Ectodermal cell (in vitro differentiated cells): Measurements from ENCODE around the gene PACS1.
A peak's percentile ranks its signal among the peaks of the same experiment; 100 is the strongest.

ENCODE experiments used
- H3K27ac ChIP-seq: 2 replicates; pipeline ENCODE4 v1.7.0; 2013; ENCODE audit warnings: mild to moderate bottlenecking, low read depth, low read length; ENCODE audit not compliant: insufficient read depth, poor library complexity, severe bottlenecking
- H3K27me3 ChIP-seq: 2 replicates; pipeline ENCODE4 v1.7.0; 2013; ENCODE audit warnings: mild to moderate bottlenecking, low read length; ENCODE audit not compliant: insufficient read depth, control insufficient read depth, poor library complexity, severe bottlenecking
- H3K36me3 ChIP-seq: one replicate; pipeline ENCODE4 v1.7.0; 2013; ENCODE audit warnings: low read length; ENCODE audit not compliant: control insufficient read depth, insufficient read depth
- H3K4me1 ChIP-seq: one replicate; pipeline ENCODE4 v1.7.0; 2013; ENCODE audit warnings: low read length; ENCODE audit not compliant: control insufficient read depth, insufficient read depth
- H3K4me3 ChIP-seq: 2 replicates; pipeline ENCODE4 v1.7.0; 2013; ENCODE audit warnings: low read depth, low read length, control low read depth; ENCODE audit not compliant: insufficient read depth
- H3K9me3 ChIP-seq: 2 replicates; pipeline ENCODE4 v1.7.0; 2013; ENCODE audit warnings: mild to moderate bottlenecking, low read length, moderate library complexity; ENCODE audit not compliant: control insufficient read depth
- WGBS, 2 experiments: methylation state at CpG; one replicate each; pipeline ENCODE4 v1.1.7; 2013; ENCODE audit warnings: missing lambda C conversion rate in 2 of 2; 5-methylcytosine and 5-hydroxymethylcytosine counted together

PACS1 gene

GRCh38 chr11:66121466-66121865 lies 51.4 kb downstream of the PACS1 start:
- WGBS, 2 experiments: 94 to 96% methylated on average over 2 of the region's 2 CpGs

DNA sequence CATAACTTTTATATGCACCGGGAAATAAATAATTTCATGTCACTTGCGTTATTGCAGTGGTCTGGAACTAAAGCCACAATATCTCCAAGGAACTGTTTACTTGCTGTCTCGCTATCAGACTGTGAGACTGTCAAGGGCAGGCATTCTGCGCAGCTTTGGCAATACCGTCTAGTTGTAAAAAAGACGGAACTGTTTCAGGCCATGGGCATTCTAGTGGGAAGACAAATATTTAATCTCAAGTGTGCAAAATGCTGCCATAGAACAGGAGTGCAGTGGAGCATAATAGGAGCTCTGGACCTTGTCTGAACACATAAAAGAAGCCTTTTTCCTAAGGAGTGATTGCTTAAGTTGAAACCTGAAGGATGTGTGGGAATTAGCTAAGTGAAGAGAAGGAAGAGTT lies 53.8 kb downstream of the PACS1 start:
- H3K9me3 ChIP-seq: no peaks in the 10 kb centered on the region
- no peaks in the 10 kb centered on the region for H3K36me3 ChIP-seq
- 96 to 98% methylated on average over 6 of the region's 6 CpGs for WGBS, 2 experiments
- no peak overlapping the region for H3K27ac ChIP-seq
- H3K4me3 ChIP-seq: no peak overlapping the region
- peaks cover 20% of the 10 kb centered on the region for H3K4me1 ChIP-seq
- H3K27me3 ChIP-seq: no peaks in the 10 kb centered on the region

More at GRCh38 chr11:66121466-66121865, 51.4 kb downstream of the PACS1 start:
- Histone ChIP-seq H3K27ac (no peak overlapping the region), H3K4me3 (no peak overlapping the region), H3K4me1 (peaks cover 22% of the 10 kb centered on the region), H3K27me3 (no peaks in the 10 kb centered on the region), H3K36me3 (no peaks in the 10 kb centered on the region), H3K9me3 (no peaks in the 10 kb centered on the region)

DNA sequence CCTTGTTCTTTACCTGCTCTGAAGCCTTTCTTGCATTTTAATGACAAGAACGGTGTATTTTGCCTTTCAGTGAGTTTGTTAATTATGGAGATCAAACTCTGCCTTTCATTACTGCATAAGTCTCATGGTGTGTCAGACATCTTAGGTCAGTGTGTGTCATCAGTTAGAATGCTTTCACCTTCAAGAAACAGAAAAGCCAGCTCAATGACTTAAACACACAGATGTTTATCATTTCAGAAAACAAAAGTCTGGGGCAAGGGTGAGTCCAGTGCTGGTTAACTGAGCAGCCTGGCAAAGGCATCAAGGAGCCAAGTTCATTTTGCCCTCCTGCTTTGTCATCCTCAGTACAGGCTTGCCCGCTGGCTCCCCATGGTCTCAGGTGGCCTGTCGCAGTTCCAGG lies 54.5 kb downstream of the PACS1 start:
- H3K4me3 ChIP-seq: no peak overlapping the region

DNA sequence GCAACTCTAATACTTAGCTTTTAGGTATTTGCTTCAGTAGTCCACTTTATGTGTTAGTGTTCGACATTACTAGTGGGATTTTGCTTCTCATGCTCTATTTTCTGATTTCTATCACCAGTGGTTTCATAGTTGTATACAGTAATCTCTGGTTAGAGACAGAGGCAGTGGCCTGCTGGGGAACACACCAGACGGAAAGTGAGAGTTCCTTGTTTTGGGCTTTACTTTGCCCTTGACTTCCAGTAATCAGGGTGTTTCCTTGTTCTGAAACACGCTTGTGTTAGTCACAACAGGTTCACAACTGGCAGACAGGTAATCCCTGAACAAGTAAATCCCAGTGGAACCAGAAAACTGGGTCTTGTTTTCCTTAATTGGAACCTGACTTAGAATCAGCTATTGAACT lies 56.0 kb downstream of the PACS1 start:
- H3K27ac ChIP-seq: no peak overlapping the region

More for the DNA sequence above, 54.5 kb downstream of the PACS1 start:
- no peaks in the 10 kb centered on the region for H3K36me3 ChIP-seq
- H3K27ac ChIP-seq: no peak overlapping the region
- no peaks in the 10 kb centered on the region for H3K9me3 ChIP-seq
- no peaks in the 10 kb centered on the region for H3K27me3 ChIP-seq
- 86 to 91% methylated on average over 3 of the region's 3 CpGs for WGBS, 2 experiments
- H3K4me1 ChIP-seq: peaks cover 19% of the 10 kb centered on the region

DNA sequence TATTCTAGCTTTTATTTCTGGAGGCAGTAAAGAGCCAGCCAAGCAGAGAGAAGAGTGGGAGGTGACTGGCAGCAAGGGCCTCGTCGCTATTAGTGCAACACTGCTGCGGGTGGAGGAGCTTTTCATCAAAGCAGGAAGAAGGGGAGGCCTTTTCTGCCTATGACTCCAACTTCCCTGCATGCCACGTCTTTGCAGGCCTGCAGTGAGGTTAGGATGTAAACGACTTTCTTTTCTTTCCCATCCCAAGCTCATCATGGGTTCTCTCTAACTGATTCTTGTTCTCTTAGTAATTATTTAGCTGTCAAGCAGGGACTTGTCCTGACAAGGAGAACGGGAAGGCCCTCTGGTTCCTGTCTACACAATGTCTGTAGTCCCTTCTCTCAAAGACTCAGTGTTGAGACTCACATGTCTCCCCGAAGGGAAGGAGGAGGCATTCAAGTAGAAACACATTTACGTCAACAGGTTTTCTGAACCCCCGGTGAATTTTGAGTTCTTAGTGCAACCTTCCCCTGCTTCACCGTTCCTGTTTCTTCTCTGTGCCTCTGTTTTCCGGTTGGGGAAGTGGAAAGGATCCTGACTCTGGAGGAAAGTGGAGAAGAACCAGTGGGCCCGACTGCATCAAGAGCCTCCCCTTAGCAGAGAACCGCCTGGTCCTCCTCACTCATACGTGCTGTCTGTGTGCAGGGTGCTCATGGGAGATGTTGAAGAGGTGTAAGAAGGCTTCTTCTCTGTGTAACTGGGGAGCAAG lies 56.9 kb downstream of the PACS1 start:
- H3K27ac ChIP-seq: peak overlapping the region; percentile 45
- no peaks in the 10 kb centered on the region for H3K27me3 ChIP-seq
- H3K9me3 ChIP-seq: no peaks in the 10 kb centered on the region
- H3K4me1 ChIP-seq: peaks cover 12% of the 10 kb centered on the region
- H3K36me3 ChIP-seq: no peaks in the 10 kb centered on the region
- 53 to 58% methylated on average over 14 of the region's 14 CpGs for WGBS, 2 experiments
- no peak overlapping the region for H3K4me3 ChIP-seq

More for the DNA sequence above, 56.0 kb downstream of the PACS1 start:
- no peaks in the 10 kb centered on the region for H3K36me3 ChIP-seq
- 94 to 96% methylated on average over 3 of the region's 3 CpGs for WGBS, 2 experiments
- H3K4me3 ChIP-seq: no peak overlapping the region
- H3K4me1 ChIP-seq: peaks cover 12% of the 10 kb centered on the region
- no peaks in the 10 kb centered on the region for H3K9me3 ChIP-seq
- no peaks in the 10 kb centered on the region for H3K27me3 ChIP-seq

DNA sequence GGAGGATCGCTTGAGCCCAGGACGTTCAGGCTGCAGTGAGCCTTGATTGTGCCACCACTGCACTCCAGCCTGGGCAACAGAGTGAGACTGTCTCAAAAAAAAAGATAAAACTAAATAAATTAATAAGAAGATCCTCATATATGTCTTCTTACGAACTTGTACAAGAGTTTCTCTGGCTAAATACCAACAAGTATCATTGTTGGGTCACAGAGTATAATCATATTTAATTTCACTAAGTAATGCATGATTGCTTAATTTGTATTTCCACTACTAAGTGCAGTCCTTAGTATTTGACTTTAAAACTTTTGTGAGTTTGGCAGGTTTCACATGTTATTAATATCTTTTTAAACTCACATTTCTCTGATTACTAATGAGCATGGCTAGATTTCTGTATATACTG lies 60.9 kb downstream of the PACS1 start:
- Histone ChIP-seq H3K27ac (no peak overlapping the region), H3K36me3 (no peaks in the 10 kb centered on the region), H3K27me3 (no peaks in the 10 kb centered on the region), H3K9me3 (no peaks in the 10 kb centered on the region), H3K4me1 (peaks cover 11% of the 10 kb centered on the region), H3K4me3 (no peak overlapping the region)
- 85 to 96% methylated on average over 3 of the region's 3 CpGs for WGBS, 2 experiments

GRCh38 chr11:66131937-66132632 lies 62.0 kb downstream of the PACS1 start:
- Histone ChIP-seq H3K36me3 (no peaks in the 10 kb centered on the region), H3K4me3 (no peak overlapping the region), H3K27me3 (no peaks in the 10 kb centered on the region), H3K9me3 (no peaks in the 10 kb centered on the region), H3K4me1 (no peaks in the 10 kb centered on the region), H3K27ac (no peak overlapping the region)
- 93 to 95% methylated on average over 6 of the region's 7 CpGs for WGBS, 2 experiments

GRCh38 chr11:66133216-66133775 lies 63.2 kb downstream of the PACS1 start:
- Histone ChIP-seq H3K9me3 (no peaks in the 10 kb centered on the region), H3K27me3 (no peaks in the 10 kb centered on the region), H3K27ac (no peak overlapping the region), H3K36me3 (no peaks in the 10 kb centered on the region), H3K4me3 (no peak overlapping the region), H3K4me1 (no peaks in the 10 kb centered on the region)
- 91 to 94% methylated on average over 6 of the region's 6 CpGs for WGBS, 2 experiments

DNA sequence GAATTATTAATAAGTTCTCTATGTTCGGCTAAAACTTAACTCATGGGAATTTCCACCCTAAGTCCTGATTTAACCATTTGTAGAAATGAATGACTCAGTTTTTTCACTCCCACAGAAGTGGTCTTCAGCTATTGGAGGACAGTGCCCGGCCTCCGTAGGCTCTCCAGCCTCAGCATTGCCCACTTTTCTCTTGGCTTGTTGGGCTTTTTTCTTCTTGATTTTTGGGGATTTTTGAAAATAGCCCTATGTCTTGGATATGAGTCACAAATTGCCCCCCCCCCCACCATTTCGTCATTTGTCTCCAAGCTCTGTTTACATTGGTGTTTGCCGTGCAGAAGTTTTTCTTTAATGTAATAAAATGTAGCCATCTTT lies 66.7 kb downstream of the PACS1 start:
- Histone ChIP-seq H3K4me3 (no peak overlapping the region), H3K27me3 (no peaks in the 10 kb centered on the region), H3K36me3 (no peaks in the 10 kb centered on the region), H3K9me3 (no peaks in the 10 kb centered on the region), H3K4me1 (peaks cover 3% of the 10 kb centered on the region), H3K27ac (no peak overlapping the region)
- WGBS, 2 experiments: 93 to 95% methylated on average over 3 to 4 of the region's 5 CpGs

- no peaks in the 10 kb centered on the region for H3K36me3 ChIP-seq
- H3K27me3 ChIP-seq: no peaks in the 10 kb centered on the region
- no peak overlapping the region for H3K4me3 ChIP-seq
- WGBS, 2 experiments: 90 to 93% methylated on average over 7 of the region's 7 CpGs
- no peak overlapping the region for H3K27ac ChIP-seq
- H3K9me3 ChIP-seq: no peaks in the 10 kb centered on the region
- H3K4me1 ChIP-seq: peaks cover 3% of the 10 kb centered on the region
Measured at GRCh38 chr11:66139817-66140404, 69.8 kb downstream of the PACS1 start.
